GM12892 (cell line): ENCODE results near the gene CEP41.
A peak's percentile ranks its signal among the peaks of the same experiment; 100 is the strongest.
"Not testable (repeated sequence)": the region's sequence is repeated elsewhere in the genome, so short reads cannot be mapped to it uniquely, and the experiment has no call there.

Experiments
- DNase-seq: peaks from one replicate; pipeline ENCODE4 v3.0.0; 2011; ENCODE audit not compliant: insufficient read length
- FAIRE-seq: peaks from 2 replicates; lab custom pipeline; 2011; peaks lifted over from hg19 to GRCh38; lab: Jason Lieb, UNC
- POLR2A ChIP-seq: IDR thresholded peaks from 2 replicates; pipeline ENCODE4 v1.6.1; 2011; ENCODE audit warnings: low read depth, low read length, control low read depth
- POLR2AphosphoS5 ChIP-seq: IDR thresholded peaks from 2 replicates; pipeline ENCODE4 v1.6.1; 2011; ENCODE audit warnings: low read depth, low read length, control low read depth
- TAF1 ChIP-seq: IDR thresholded peaks from 2 replicates; pipeline ENCODE4 v1.6.1; 2011; ENCODE audit warnings: low read depth, mild to moderate bottlenecking, control low read depth, low read length, borderline replicate concordance

CEP41 gene

DNA sequence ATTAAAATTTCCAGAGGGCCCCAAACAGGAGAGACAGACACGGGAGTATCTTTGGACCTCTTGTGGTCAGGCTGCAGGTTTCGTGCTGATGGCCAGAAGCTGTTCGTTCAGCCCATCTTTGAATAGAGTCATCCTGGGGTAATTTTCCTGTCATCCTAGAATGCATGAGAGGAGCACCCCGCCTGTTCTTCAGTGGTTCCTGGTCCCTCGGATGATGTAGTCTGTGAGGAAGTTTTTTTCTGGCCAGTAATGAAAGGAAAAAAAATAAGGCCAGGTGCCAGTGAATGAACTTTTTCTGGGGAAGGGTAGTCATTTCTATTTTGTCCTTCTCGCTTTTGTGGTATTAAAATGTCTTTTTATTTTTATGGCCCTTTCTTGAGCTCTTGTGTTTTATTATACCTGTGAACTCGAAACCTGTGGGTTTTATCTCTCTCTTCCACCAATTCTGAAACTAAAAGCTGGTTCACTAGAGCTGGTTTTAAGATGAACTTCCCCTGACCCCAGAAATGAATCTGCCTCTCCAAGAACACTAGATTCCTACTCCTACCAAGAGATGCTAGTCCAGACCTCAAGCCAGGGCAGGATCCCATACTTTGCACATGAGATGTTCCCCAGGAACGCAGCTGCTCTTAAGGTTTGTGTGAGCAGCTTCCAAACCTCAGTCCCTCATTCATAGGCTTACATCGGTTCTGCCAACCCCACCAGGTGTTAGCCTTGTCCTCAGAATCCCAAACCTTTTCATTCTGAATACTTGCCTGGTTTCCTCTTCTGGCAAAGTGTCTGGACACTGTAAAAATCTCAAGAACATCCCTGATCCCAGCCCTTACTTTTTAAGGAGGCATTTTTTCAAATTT is 35.7 kb upstream of the CEP41 start:
- TF ChIP-seq POLR2A (no peak), TAF1 (no peak), POLR2AphosphoS5 (no peak)
- FAIRE-seq: no peak
- DNase-seq: no peak

GRCh38 chr7:130475776-130476175 is 35.0 kb upstream of the CEP41 start:
- FAIRE-seq: no peak
- no peak for DNase-seq
- TF ChIP-seq POLR2A (no peak), POLR2AphosphoS5 (no peak), TAF1 (no peak)

- TF ChIP-seq POLR2AphosphoS5 (no peak), POLR2A (no peak), TAF1 (no peak)
- peak; percentile 40 for FAIRE-seq
- no peak for DNase-seq
Observed at GRCh38 chr7:130473876-130474275, 33.1 kb upstream of the CEP41 start.

DNA sequence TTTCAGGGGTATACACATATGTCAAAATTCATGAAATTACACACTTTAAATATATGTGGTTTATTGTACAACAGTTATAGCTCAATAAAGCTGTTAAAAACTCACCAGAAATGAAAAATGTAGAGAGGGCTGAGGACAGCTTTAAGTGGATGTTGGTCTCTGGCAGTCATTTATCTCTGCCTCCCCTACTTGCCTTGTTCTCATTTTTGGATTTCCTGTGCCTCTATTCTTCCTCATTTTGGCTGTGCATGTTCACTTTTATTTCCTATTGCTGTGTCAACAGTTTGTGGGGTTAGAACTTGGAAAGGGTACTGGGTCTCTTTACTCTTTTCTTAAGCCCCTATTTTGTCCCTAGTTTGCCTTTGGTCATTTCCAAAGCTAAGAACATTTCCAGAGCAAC is 32.5 kb upstream of the CEP41 start:
- no peak for DNase-seq
- TF ChIP-seq POLR2AphosphoS5 (no peak), TAF1 (no peak), POLR2A (no peak)
- FAIRE-seq: no peak

GRCh38 chr7:130471974-130472373 is 31.2 kb upstream of the CEP41 start:
- DNase-seq: no peak
- no peak for TF ChIP-seq TAF1
- TF ChIP-seq POLR2A: no peak
- TF ChIP-seq POLR2AphosphoS5: no peak
- FAIRE-seq: no peak

DNA sequence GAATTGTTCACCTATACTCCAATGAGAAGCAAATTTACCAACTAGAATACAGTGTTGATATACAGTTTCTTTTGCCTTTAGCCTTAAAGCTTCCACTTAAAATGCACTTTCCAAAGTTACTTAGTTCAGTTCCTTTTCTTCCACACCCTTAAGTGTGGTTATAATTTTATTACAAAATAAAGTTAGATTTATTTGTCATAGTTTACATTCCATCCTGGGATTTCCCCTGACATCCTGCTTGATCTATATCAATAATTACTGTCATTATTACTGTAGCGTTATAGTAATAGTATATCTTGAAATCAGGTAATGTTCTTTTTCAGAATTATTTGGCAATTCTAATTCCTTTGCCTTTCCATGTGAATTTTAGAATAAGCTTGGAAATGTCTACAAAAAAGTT is 27.8 kb upstream of the CEP41 start:
- DNase-seq (no peak), FAIRE-seq (no peak)
- TF ChIP-seq POLR2AphosphoS5 (no peak), POLR2A (no peak), TAF1 (no peak)

DNA sequence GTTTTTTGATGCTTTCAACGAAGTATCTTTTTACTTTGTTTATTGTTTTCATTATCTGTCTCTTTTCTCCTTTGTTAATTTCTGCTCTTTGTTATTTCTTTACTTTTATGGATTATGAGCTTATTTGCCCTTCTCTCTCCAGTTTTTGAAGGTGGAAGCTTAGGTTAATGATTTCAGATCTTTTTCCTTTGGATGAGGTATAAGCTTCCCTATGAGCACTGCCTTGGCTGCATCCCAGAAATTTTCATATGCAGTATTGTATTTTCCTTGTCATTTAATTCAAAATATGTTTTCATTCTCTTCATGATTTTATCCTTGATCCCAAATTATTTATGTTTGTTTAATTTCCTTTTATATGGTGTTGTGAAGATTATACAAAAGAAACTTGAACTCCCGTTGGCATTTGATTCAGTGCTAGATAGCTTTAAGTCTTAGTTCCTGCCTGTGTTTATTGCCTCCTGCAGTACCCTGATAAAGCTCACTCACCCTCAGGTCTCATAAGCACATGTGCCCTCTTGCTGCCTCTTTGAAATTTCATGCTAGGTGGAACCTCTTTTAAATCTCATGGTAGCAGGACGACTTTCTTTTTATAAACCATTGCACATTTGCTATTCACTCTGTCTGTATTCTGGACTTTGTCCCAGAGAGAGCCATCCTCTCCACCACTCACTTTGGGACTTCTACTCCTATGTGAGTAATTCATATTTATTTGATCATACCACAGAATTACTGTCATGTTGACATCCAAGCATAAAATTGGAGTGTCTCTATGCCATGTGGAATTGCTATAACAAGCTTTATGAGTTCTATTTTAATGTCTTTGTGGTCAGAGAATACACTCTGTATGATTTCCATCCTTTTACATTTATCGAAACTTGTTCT is 23.0 kb upstream of the CEP41 start:
- FAIRE-seq (no peak), DNase-seq (no peak)
- TF ChIP-seq POLR2AphosphoS5 (no peak), TAF1 (no peak), POLR2A (no peak)

GRCh38 chr7:130461272-130461671 is 20.5 kb upstream of the CEP41 start:
- TF ChIP-seq POLR2AphosphoS5: no peak
- no peak for TF ChIP-seq TAF1
- TF ChIP-seq POLR2A: no peak
- no peak for FAIRE-seq

DNA sequence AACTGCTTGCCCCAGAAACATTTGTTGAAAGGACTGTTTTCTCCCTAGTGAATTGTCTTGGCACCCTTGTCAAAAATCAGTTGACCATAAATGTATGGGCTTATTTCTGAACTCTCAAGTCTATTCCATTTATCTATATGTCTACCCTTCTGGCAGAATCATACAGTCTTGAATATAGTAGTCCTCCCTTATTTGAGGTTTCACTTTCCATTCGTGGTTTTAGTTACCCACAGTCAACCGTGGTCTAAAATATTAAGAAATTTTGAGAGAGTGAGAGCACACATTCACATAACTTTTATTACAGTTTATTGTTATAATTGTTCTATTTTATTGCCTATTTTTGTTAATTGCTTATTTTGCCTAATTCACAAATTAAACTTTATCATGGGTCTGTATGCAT is 17.4 kb upstream of the CEP41 start:
- DNase-seq (no peak), FAIRE-seq (no peak)
- TF ChIP-seq TAF1 (no peak), POLR2AphosphoS5 (no peak), POLR2A (no peak)

More at GRCh38 chr7:130461272-130461671, 20.5 kb upstream of the CEP41 start:
- DNase-seq: no peak

DNA sequence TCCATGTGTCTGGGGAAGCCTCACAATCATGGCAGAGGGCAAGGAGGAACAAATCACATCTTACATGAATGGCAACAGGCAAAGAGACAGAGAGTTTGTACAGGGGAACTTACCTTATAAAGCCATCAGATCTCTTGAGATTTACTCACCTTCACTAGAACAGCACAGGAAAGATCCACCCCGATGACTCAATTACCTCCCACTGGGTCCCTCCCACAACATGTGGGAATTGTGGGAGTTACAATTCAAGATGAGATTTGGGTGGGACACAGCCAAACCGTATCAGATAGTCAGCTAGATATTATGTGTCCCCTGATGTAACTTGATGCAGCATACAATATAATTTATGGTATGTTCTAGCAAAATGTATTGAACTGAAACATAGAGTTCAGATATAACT is 14.1 kb upstream of the CEP41 start:
- FAIRE-seq (peak; percentile 33), DNase-seq (no peak)
- TF ChIP-seq TAF1: no peak
- TF ChIP-seq POLR2A: no peak
- TF ChIP-seq POLR2AphosphoS5: no peak

- DNase-seq: no peak
- FAIRE-seq: peak; percentile 76
- TF ChIP-seq POLR2AphosphoS5 (no peak), POLR2A (no peak), TAF1 (no peak)
Observed at GRCh38 chr7:130452951-130453350, 12.1 kb upstream of the CEP41 start.

DNA sequence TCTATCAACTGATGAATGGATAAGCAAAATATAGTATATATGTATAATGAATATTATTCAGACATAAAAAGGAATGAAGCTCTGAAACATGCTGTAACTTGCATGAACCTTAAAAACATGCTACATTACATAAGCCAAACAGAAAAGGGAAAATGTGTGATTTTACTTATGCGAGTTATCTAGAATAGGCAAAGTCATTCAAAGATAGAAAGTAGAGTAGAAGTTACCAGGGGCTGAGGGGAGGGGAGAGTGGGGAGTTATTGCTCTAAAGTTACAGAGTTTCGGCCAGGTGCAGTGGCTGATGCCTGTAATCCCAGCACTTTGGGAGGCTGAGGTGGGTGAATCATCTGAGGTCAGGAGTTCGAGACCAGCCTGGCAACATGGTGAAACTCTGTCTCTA is 10.5 kb upstream of the CEP41 start:
- not testable (repeated sequence) for FAIRE-seq, DNase-seq
